ENCODE data around the gene LRP10.
"Not testable (repeated sequence)": the region's sequence is repeated elsewhere in the genome, so short reads cannot be mapped to it uniquely, and the experiment has no call there.

GRCh38 chr14:22852178-22852577, 19.4 kb upstream of the LRP10 start:
- TF ChIP-seq CTCF (IDR thresholded peaks at IDR 0.05 in 4 of 5, conservative IDR thresholded peaks at IDR 0.05 in 1 of 5); POLR2A (IDR thresholded peaks at IDR 0.05): not testable (repeated sequence)
